Kidney (tissue), 14 donors: ENCODE measurements around the gene TMEM61. TPM values are rescaled to one million over a fixed set of nuclear protein-coding genes. Genes with fewer than 3 reads are reported as not detected.

Source experiments
- DNase-seq, 5 donors: peaks; one replicate each; pipeline ENCODE4 v3.0.0-alpha.2; 2013 to 2020
- FAIRE-seq: peaks from 2 replicates; lab custom pipeline; 2012; peaks lifted over from hg19 to GRCh38; lab: Jason Lieb, UNC
- H3K27ac ChIP-seq, 2 donors: one replicate each; pipeline ENCODE4 v1.7.0; 2013; ENCODE audit warnings: low read depth in 2 of 2, low read length in 2 of 2, inconsistent platforms in 1 of 2
- H3K27me3 ChIP-seq: one replicate; pipeline ENCODE4 v1.7.1; 2013; ENCODE audit warnings: low read length, inconsistent platforms; ENCODE audit not compliant: control insufficient read depth, insufficient read depth
- H3K36me3 ChIP-seq, 3 donors: one replicate each; pipeline versions ENCODE4 v1.7.0 to v1.7.1; 2013; ENCODE audit warnings: low read length in 3 of 3, control low read depth in 1 of 3, inconsistent platforms in 1 of 3; ENCODE audit not compliant: insufficient read depth in 3 of 3, control insufficient read depth in 2 of 3
- H3K4me1 ChIP-seq, 3 donors: one replicate each; pipeline versions ENCODE4 v1.7.0 to v1.7.1; 2013; ENCODE audit warnings: low read length in 3 of 3, inconsistent platforms in 1 of 3, low read depth in 1 of 3; ENCODE audit not compliant: control insufficient read depth in 2 of 3, insufficient read depth in 2 of 3
- H3K4me3 ChIP-seq, 3 donors: one replicate each; pipeline versions ENCODE4 v1.7.0 to v1.8.1; 2013; ENCODE audit warnings: low read length in 3 of 3, control low read depth in 1 of 3, inconsistent platforms in 1 of 3
- H3K9ac ChIP-seq, 3 donors: one replicate each; pipeline versions ENCODE4 v1.7.0 to v1.7.1; 2013; ENCODE audit warnings: low read length in 3 of 3, control low read depth in 1 of 3, inconsistent platforms in 1 of 3
- H3K9me3 ChIP-seq, 3 donors: one replicate each; pipeline versions ENCODE4 v1.7.0 to v1.7.1; 2013; ENCODE audit warnings: low read length in 3 of 3, control low read depth in 1 of 3, inconsistent platforms in 1 of 3; ENCODE audit not compliant: control insufficient read depth in 2 of 3, insufficient read depth in 1 of 3
- CTCF ChIP-seq: IDR thresholded peaks from 3 replicates; pipeline ENCODE4 v1.5.1; 2012; ENCODE audit warnings: mild to moderate bottlenecking, moderate library complexity, borderline replicate concordance; ENCODE audit not compliant: insufficient read depth; ENCODE audit errors: extremely low read depth
- intact Hi-C: fragments of 100-400 bp; cut with DNase I; formaldehyde crosslinking; loops from one replicate; pipeline ENCODE4 v1.11.1; 2022
- polyA plus RNA-seq: library from polyadenylated mRNA; stranded (reverse); fragments of 350-450 nt; fragmentation: Illumina TruSeq; extraction: RNeasy Lipid Tissue Mini Kit (QIAGEN cat#74804); gene quantifications from one replicate; pipeline ENCODE4 v1.2.3, GENCODE V29; 2014; ENCODE audit warnings: low read depth, low replicate concordance; ENCODE audit not compliant: insufficient read depth
- total RNA-seq: library from RNA; stranded (reverse); fragmentation: NEBNext Ultra II Directional; extraction: Animal tissue kit (Norgen Biotek cat#: 25700); gene quantifications from one replicate; pipeline ENCODE4 v1.2.1, GENCODE V29; 2021
- donor health status: control.
- donor health status: control.
- donor health status: control.
- donor health status: control.
- donor health status: control.
- donor health status: DM: yes; HTN: yes; CAD: no.
- donor health status: Normal renal cell carcinoma (clear cell type).

Gene TMEM61
- total and polyA plus RNA-seq, 2 donors from 2014 or later, result 7.0 to 42.7 TPM

DNA sequence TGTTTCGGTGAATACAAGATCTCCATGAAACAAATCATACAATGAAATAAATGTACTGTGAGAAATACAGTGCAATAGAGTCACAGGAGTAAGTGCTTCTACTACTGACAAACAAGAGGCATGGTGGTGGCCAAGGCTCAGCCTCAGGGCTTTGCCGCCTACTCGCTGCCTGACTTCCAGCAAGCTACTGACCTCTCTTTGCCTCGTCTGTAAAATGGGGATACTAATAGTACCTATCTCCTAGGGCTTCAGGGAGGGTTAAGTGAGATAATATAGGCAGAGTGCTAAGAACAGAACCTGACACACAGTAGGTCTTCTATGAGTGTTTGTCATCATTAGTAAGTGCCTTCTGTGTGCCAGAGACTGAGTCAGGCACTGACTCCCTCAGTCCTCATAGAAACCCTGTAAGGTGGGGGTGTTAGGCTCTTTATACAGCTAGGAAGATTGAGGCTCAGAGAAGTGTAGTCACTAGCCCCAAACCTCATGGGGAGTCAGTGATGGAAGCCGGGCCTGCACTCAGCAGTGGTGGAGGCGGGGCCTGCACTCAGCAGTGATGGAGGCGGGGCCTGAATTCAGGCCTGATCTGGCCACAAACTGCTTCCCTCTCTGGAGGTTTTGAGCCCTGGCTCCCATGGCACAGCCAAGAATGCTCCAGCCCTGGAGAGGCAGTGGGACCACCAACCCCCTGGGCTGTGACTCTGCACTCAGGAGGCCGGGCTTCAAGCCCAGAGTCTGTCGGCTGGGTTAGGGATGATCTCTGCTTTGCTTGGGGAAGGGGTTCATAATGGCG is 25.1 kb downstream of the TMEM61 start:
- no peak for FAIRE-seq
- intact Hi-C loops, result no loop called here

DNA sequence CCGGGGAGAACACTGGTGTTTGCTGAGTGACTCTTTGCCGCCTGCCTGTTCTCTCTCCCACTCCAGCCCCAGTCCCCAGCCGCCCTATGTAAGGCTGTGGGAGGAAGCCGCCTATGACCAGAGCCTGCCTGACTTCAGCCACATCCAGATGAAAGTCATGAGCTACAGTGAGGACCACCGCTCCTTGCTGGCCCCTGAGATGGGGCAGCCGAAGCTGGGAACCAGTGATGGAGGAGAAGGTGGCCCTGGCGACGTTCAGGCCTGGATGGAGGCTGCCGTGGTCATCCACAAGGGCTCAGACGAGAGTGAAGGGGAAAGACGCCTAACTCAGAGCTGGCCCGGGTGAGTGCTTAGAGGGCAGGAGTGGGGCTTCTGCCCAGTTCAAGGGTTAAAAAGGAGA is 26.5 kb downstream of the TMEM61 start:
- FAIRE-seq, result no peak
- H3K27me3 ChIP-seq, result no peaks in the 10 kb centered on the region
- peaks cover 0 to 2% (median 0%) of the 10 kb centered on the region in 3 donors for H3K4me1 ChIP-seq
- no peaks in the 10 kb centered on the region for H3K9me3 ChIP-seq
- no peak for DNase-seq
- H3K27ac ChIP-seq, result no peak overlapping the region
- no peak for TF ChIP-seq CTCF
- no peak overlapping the region for H3K9ac ChIP-seq
- no peak overlapping the region for H3K4me3 ChIP-seq
- intact Hi-C loops, result no loop called here
- H3K36me3 ChIP-seq, result peaks cover 0 to 16% (median 0%) of the 10 kb centered on the region in 3 donors

More for the DNA sequence above, 25.1 kb downstream of the TMEM61 start:
- H3K4me1 ChIP-seq, result peaks cover 0 to 2% (median 0%) of the 10 kb centered on the region in 3 donors
- H3K4me3 ChIP-seq, result no peak overlapping the region
- no peak for TF ChIP-seq CTCF
- H3K27ac ChIP-seq, result no peak overlapping the region
- DNase-seq, result peak in 1 of 5 donors; percentile 69
- peaks cover 0 to 16% (median 0%) of the 10 kb centered on the region in 3 donors for H3K36me3 ChIP-seq
- no peaks in the 10 kb centered on the region for H3K27me3 ChIP-seq
- no peak overlapping the region for H3K9ac ChIP-seq
- H3K9me3 ChIP-seq, result no peaks in the 10 kb centered on the region

GRCh38 chr1:55007625-55008024 is 27.2 kb downstream of the TMEM61 start:
- Histone ChIP-seq H3K4me1 (peaks cover 0 to 1% (median 0%) of the 10 kb centered on the region in 3 donors), H3K36me3 (peaks cover 0 to 16% (median 0%) of the 10 kb centered on the region in 3 donors), H3K9me3 (no peaks in the 10 kb centered on the region), H3K4me3 (no peak overlapping the region), H3K27me3 (no peaks in the 10 kb centered on the region), H3K9ac (no peak overlapping the region), H3K27ac (no peak overlapping the region)
- TF ChIP-seq CTCF, result no peak
- intact Hi-C loops, result no loop called here
- FAIRE-seq, result no peak
- DNase-seq, result no peak
